ENCODE data around the gene RAP1A.

DNA sequence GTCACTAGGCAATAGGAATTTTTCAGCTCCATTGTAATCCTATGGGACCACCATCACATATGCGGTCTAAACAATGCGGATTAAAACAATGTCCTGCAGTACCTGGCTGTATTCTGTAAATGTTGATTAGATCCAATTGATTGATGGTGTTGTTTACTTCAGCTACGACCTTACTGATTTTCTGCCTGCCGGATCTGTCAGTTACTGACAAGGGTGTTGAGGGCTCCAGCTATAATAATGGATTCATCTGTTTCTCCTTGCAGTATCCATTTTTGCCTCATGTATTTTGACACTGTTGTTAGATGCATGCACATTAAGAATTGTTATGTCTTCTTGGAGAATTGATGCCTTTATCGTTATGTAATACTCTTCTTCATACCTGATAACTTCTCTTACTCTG is 39.0 kb downstream of the RAP1A start:
- TF ChIP-seq, protein P1, sequence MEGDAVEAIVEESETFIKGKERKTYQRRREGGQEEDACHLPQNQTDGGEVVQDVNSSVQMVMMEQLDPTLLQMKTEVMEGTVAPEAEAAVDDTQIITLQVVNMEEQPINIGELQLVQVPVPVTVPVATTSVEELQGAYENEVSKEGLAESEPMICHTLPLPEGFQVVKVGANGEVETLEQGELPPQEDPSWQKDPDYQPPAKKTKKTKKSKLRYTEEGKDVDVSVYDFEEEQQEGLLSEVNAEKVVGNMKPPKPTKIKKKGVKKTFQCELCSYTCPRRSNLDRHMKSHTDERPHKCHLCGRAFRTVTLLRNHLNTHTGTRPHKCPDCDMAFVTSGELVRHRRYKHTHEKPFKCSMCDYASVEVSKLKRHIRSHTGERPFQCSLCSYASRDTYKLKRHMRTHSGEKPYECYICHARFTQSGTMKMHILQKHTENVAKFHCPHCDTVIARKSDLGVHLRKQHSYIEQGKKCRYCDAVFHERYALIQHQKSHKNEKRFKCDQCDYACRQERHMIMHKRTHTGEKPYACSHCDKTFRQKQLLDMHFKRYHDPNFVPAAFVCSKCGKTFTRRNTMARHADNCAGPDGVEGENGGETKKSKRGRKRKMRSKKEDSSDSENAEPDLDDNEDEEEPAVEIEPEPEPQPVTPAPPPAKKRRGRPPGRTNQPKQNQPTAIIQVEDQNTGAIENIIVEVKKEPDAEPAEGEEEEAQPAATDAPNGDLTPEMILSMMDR (IDR thresholded peaks at IDR 0.05) = no peak
- no peak for TF ChIP-seq REST (IDR thresholded peaks at IDR 0.05; ENCODE audit: insufficient read depth in 1 of 2, low read depth in 2 of 2, low read length in 1 of 2)
- TF ChIP-seq POLR2AphosphoS5 (IDR thresholded peaks at IDR 0.05; ENCODE audit: low read depth, low read length) = no peak
- no peak for TF ChIP-seq SIN3A (IDR thresholded peaks at IDR 0.05; ENCODE audit: borderline replicate concordance, insufficient read depth, low read depth, low read length)
